Loucy (cell line): ENCODE results near the gene CLEC2L.

Experiments
- H2AFZ ChIP-seq: fragments of 200-600 bp; sonication (generic); 2 replicates; pipeline ENCODE4 v1.6.0; 2016; ENCODE audit warnings: antibody characterized with exemption, mild to moderate bottlenecking, low read length, moderate library complexity
- H3F3A ChIP-seq: fragments of 200-600 bp; 2 replicates; pipeline ENCODE4 v1.6.0; 2016; ENCODE audit warnings: antibody characterized with exemption, low read depth, mild to moderate bottlenecking
- H3K27me3 ChIP-seq: fragments of 200-600 bp; sonication (generic); 2 replicates; pipeline ENCODE4 v1.6.1; 2014; ENCODE audit warnings: low read length, mild to moderate bottlenecking; ENCODE audit not compliant: insufficient read depth, poor library complexity, severe bottlenecking
- H3K36me3 ChIP-seq: fragments of 200-600 bp; sonication (generic); 2 replicates; pipeline ENCODE4 v1.6.1; 2016; ENCODE audit warnings: low read length; ENCODE audit not compliant: insufficient read depth
- H3K4me1 ChIP-seq: fragments of 200-600 bp; sonication (generic); 2 replicates; pipeline ENCODE4 v1.5.1; 2014; ENCODE audit warnings: low read length, mild to moderate bottlenecking; ENCODE audit not compliant: insufficient read depth, poor library complexity, severe bottlenecking
- H3K4me2 ChIP-seq: fragments of 200-600 bp; sonication (generic); 2 replicates; pipeline ENCODE4 v1.6.0; 2014; ENCODE audit warnings: antibody characterized with exemption, low read length, low read depth, mild to moderate bottlenecking; ENCODE audit not compliant: poor library complexity, severe bottlenecking
- H3K4me3 ChIP-seq: fragments of 200-600 bp; sonication (generic); 2 replicates; pipeline ENCODE4 v1.5.1; 2014; ENCODE audit warnings: low read length, mild to moderate bottlenecking, mixed read lengths; ENCODE audit not compliant: poor library complexity, severe bottlenecking
- H3K79me2 ChIP-seq: fragments of 200-600 bp; sonication (generic); 2 replicates; pipeline ENCODE4 v1.6.1; 2014; ENCODE audit warnings: low read length; ENCODE audit not compliant: insufficient read depth
- H3K9ac ChIP-seq: fragments of 200-600 bp; sonication (generic); 2 replicates; pipeline ENCODE4 v1.6.0; 2014; ENCODE audit warnings: mild to moderate bottlenecking, low read depth, low read length, moderate library complexity; ENCODE audit not compliant: poor library complexity, severe bottlenecking
- H3K9me2 ChIP-seq: fragments of 200-600 bp; sonication (generic); replicated peaks from 2 replicates; pipeline ENCODE4 v1.6.1; 2016; ENCODE audit warnings: low read depth, low read length, mixed read lengths
- H3K9me3 ChIP-seq: fragments of 200-600 bp; sonication (generic); 2 replicates; pipeline ENCODE4 v1.6.1; 2014; ENCODE audit warnings: mild to moderate bottlenecking, antibody characterized with exemption, low read length, low read depth; ENCODE audit not compliant: insufficient read depth
- H4K20me1 ChIP-seq: fragments of 200-600 bp; sonication (generic); 2 replicates; pipeline ENCODE4 v1.6.0; 2014; ENCODE audit warnings: antibody characterized with exemption, low read length, mild to moderate bottlenecking; ENCODE audit not compliant: insufficient read depth, poor library complexity, severe bottlenecking
- EZH2phosphoT487 ChIP-seq: fragments of 200-600 bp; IDR thresholded peaks from 2 replicates; pipeline ENCODE4 v1.6.1; 2018; ENCODE audit warnings: antibody characterized with exemption, mild to moderate bottlenecking, moderate library complexity, borderline replicate concordance
- TF ChIP-seq, protein P1 (sequence below): fragments of 200-600 bp; sonication (generic); conservative IDR thresholded peaks from 2 replicates; pipeline ENCODE4 v1.5.1; 2014; ENCODE audit warnings: mild to moderate bottlenecking, antibody characterized with exemption, low read length

Gene CLEC2L

DNA sequence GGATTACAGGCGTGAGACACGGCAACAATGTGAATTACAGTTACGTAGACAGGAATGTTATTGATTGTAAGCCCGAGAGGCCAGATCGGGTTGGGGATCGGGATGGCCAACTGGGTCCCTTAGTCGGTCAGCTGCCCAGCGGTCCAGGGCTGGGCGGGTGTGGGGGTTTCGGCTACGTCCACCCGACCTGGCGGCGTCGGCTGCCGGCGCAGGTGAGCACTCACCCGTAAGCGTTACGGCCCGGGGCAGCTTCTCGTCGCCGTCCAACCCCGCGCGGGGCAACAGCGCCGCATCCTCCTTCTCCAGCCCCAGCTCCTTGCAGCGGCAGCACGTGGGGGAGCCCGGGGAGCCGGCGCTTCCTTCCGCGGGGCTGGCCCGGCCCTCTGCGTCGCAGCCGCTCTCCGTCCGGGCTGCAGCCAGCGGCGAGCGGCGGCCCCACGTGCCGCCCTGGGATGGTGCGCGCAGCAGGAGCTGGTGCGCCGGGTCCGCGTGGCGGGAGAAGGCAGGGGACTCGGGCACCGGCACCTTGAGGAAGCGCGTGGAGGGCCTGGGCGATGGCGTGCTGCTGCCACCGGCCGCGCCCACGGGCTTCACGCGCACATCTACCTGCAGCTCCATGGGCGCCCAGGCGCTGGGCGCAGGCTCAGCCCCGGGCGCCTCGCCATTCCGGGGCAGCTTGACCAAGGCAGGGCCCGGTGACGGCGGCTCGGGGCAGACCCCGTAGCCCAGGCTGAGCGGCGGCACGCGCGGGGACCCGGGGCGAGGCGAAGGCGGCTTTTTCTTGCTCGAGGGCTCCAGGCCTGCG, 40.6 kb upstream of the CLEC2L start:
- no peak overlapping the region for H3K4me2 ChIP-seq
- H3K27me3 ChIP-seq, result no peaks in the 10 kb centered on the region
- H4K20me1 ChIP-seq, result no peaks in the 10 kb centered on the region
- no peaks in the 10 kb centered on the region for H3F3A ChIP-seq
- H3K9ac ChIP-seq, result no peak overlapping the region
- no peaks in the 10 kb centered on the region for H3K9me2 ChIP-seq
- no peak overlapping the region for H3K4me3 ChIP-seq
- no peaks in the 10 kb centered on the region for H3K4me1 ChIP-seq
- H3K9me3 ChIP-seq, result no peaks in the 10 kb centered on the region
- H2AFZ ChIP-seq, result no peak overlapping the region
- H3K79me2 ChIP-seq, result no peaks in the 10 kb centered on the region
- TF ChIP-seq, protein P1, sequence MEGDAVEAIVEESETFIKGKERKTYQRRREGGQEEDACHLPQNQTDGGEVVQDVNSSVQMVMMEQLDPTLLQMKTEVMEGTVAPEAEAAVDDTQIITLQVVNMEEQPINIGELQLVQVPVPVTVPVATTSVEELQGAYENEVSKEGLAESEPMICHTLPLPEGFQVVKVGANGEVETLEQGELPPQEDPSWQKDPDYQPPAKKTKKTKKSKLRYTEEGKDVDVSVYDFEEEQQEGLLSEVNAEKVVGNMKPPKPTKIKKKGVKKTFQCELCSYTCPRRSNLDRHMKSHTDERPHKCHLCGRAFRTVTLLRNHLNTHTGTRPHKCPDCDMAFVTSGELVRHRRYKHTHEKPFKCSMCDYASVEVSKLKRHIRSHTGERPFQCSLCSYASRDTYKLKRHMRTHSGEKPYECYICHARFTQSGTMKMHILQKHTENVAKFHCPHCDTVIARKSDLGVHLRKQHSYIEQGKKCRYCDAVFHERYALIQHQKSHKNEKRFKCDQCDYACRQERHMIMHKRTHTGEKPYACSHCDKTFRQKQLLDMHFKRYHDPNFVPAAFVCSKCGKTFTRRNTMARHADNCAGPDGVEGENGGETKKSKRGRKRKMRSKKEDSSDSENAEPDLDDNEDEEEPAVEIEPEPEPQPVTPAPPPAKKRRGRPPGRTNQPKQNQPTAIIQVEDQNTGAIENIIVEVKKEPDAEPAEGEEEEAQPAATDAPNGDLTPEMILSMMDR, result no peak
- TF ChIP-seq EZH2phosphoT487, result no peak
- H3K36me3 ChIP-seq, result no peaks in the 10 kb centered on the region

DNA sequence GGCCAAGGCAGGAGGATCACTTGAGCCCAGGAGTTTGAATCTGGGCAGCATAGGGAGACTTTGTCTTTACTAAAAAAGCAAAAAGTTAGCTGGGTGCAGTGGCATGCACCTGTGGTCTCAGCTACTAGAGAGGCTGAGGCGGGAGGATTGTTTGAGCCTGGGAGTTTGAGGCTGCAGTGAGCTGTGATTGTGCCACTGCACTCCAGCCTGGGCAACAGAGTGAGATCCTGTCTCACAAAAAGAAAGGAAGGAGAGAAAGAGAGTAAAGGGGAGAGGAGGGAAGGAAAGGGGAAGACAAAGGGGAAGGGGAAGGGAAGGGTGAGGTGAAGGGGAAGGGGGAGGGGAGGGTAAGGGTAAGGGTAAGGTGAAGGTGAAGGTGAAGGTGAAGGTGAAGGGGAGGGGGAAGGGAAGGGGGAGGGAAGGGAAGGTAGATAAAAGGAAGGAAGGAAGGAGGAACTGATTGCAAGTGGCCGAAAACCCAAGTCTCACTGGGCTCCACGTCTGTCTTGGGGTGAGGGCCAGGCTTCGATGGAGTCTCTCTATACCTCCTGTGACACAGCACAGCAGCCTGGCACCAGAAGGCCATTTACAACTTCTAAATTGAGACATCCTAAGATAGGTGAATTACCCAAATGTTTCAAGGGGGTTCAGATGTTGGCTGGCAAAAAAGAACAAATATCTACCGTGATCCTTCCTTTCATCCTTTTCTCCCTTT, 36.0 kb upstream of the CLEC2L start:
- Histone ChIP-seq H3K9ac (no peak overlapping the region), H4K20me1 (no peaks in the 10 kb centered on the region), H3K27me3 (no peaks in the 10 kb centered on the region), H3K9me3 (no peaks in the 10 kb centered on the region), H3K4me2 (no peak overlapping the region), H3K36me3 (no peaks in the 10 kb centered on the region), H2AFZ (no peak overlapping the region), H3K4me1 (no peaks in the 10 kb centered on the region), H3K4me3 (no peak overlapping the region), H3K79me2 (no peaks in the 10 kb centered on the region), H3K9me2 (no peaks in the 10 kb centered on the region), H3F3A (no peaks in the 10 kb centered on the region)
- TF ChIP-seq EZH2phosphoT487, result no peak
- TF ChIP-seq, protein P1, result no peak

DNA sequence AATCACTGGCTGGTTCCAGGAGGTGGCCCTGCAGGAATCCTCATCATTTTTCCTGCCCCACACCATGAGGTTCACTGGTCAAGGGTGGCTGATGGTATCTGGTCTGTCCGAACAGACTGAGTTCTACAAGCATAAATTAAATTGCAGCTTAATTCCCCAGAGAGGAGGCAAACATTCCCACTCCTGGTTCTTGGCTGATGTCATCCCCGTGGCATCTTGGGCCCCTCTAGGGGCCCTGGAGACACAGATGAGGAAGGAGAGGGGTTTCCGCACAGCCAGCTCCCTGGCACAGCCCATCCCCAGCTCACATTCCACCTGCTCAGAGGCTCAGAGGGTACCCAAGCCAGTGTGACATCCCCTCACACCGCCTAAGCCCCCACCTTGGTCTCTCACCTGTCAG, 34.7 kb upstream of the CLEC2L start:
- Histone ChIP-seq H4K20me1 (no peaks in the 10 kb centered on the region), H3K79me2 (no peaks in the 10 kb centered on the region), H3K9me2 (no peaks in the 10 kb centered on the region), H3K36me3 (no peaks in the 10 kb centered on the region), H3K4me3 (no peak overlapping the region), H3K9me3 (no peaks in the 10 kb centered on the region), H3F3A (no peaks in the 10 kb centered on the region), H3K4me2 (no peak overlapping the region), H3K9ac (no peak overlapping the region), H3K4me1 (no peaks in the 10 kb centered on the region), H3K27me3 (no peaks in the 10 kb centered on the region), H2AFZ (no peak overlapping the region)
- TF ChIP-seq, protein P1, result no peak
- TF ChIP-seq EZH2phosphoT487, result no peak
